ENCODE measurements around the gene SKIC8.
"Not testable (repeated sequence)": the region's sequence is repeated elsewhere in the genome, so short reads cannot be mapped to it uniquely, and the experiment has no call there.

The SKIC8 gene

GRCh38 chr15:78259232-78259631 lies 40.2 kb downstream of the SKIC8 start:
- DNase-seq = no peak
- Histone ChIP-seq H3K27me3 (replicated peaks; ENCODE audit: control insufficient read depth, insufficient read depth, low read length, poor library complexity, severe bottlenecking) (no peaks in the 10 kb centered on the region), H3K4me1 (ENCODE audit: control insufficient read depth, insufficient read depth, low read length, poor library complexity, severe bottlenecking) (no peaks in the 10 kb centered on the region), H3K9me3 (ENCODE audit: control insufficient read depth, low read length) (no peaks in the 10 kb centered on the region), H3K27ac (ENCODE audit: insufficient read depth, low read length, poor library complexity, severe bottlenecking) (no peak overlapping the region), H3K36me3 (ENCODE audit: control insufficient read depth, insufficient read depth, low read length) (no peaks in the 10 kb centered on the region), H3K4me3 (ENCODE audit: insufficient read depth, low read depth, low read length, poor library complexity, severe bottlenecking) (no peak overlapping the region)

- H3K27ac ChIP-seq (ENCODE audit: insufficient read depth, low read length, poor library complexity, severe bottlenecking) = no peak overlapping the region
- no peaks in the 10 kb centered on the region for H3K36me3 ChIP-seq (ENCODE audit: control insufficient read depth, insufficient read depth, low read length)
- no peaks in the 10 kb centered on the region for H3K4me1 ChIP-seq (ENCODE audit: control insufficient read depth, insufficient read depth, low read length, poor library complexity, severe bottlenecking)
- H3K27me3 ChIP-seq (replicated peaks; ENCODE audit: control insufficient read depth, insufficient read depth, low read length, poor library complexity, severe bottlenecking) = no peaks in the 10 kb centered on the region
- no peak for DNase-seq
- H3K4me3 ChIP-seq (ENCODE audit: insufficient read depth, low read depth, low read length, poor library complexity, severe bottlenecking) = no peak overlapping the region
- no peaks in the 10 kb centered on the region for H3K9me3 ChIP-seq (ENCODE audit: control insufficient read depth, low read length)
These were observed 41.7 kb downstream of the SKIC8 start for GRCh38 chr15:78257681-78258080.

- H3K27me3 ChIP-seq (replicated peaks; ENCODE audit: control insufficient read depth, insufficient read depth, low read length, poor library complexity, severe bottlenecking) = no peaks in the 10 kb centered on the region
- H3K9me3 ChIP-seq (ENCODE audit: control insufficient read depth, low read length) = no peaks in the 10 kb centered on the region
- no peak overlapping the region for H3K4me3 ChIP-seq (ENCODE audit: insufficient read depth, low read depth, low read length, poor library complexity, severe bottlenecking)
- no peaks in the 10 kb centered on the region for H3K36me3 ChIP-seq (ENCODE audit: control insufficient read depth, insufficient read depth, low read length)
- H3K27ac ChIP-seq (ENCODE audit: insufficient read depth, low read length, poor library complexity, severe bottlenecking) = no peak overlapping the region
- no peaks in the 10 kb centered on the region for H3K4me1 ChIP-seq (ENCODE audit: control insufficient read depth, insufficient read depth, low read length, poor library complexity, severe bottlenecking)
- DNase-seq = no peak
These were observed 43.4 kb downstream of the SKIC8 start for GRCh38 chr15:78256044-78256437.

GRCh38 chr15:78255421-78256043 lies 43.9 kb downstream of the SKIC8 start:
- Histone ChIP-seq H3K4me3 (ENCODE audit: insufficient read depth, low read depth, low read length, poor library complexity, severe bottlenecking) (no peak overlapping the region), H3K27ac (ENCODE audit: insufficient read depth, low read length, poor library complexity, severe bottlenecking) (no peak overlapping the region), H3K27me3 (replicated peaks; ENCODE audit: control insufficient read depth, insufficient read depth, low read length, poor library complexity, severe bottlenecking) (no peaks in the 10 kb centered on the region), H3K9me3 (ENCODE audit: control insufficient read depth, low read length) (no peaks in the 10 kb centered on the region), H3K36me3 (ENCODE audit: control insufficient read depth, insufficient read depth, low read length) (no peaks in the 10 kb centered on the region), H3K4me1 (ENCODE audit: control insufficient read depth, insufficient read depth, low read length, poor library complexity, severe bottlenecking) (no peaks in the 10 kb centered on the region)
- no peak for DNase-seq

GRCh38 chr15:78251136-78251535 lies 48.3 kb downstream of the SKIC8 start:
- Histone ChIP-seq H3K4me1 (ENCODE audit: control insufficient read depth, insufficient read depth, low read length, poor library complexity, severe bottlenecking) (no peaks in the 10 kb centered on the region), H3K4me3 (ENCODE audit: insufficient read depth, low read depth, low read length, poor library complexity, severe bottlenecking) (no peak overlapping the region), H3K27ac (ENCODE audit: insufficient read depth, low read length, poor library complexity, severe bottlenecking) (no peak overlapping the region), H3K27me3 (replicated peaks; ENCODE audit: control insufficient read depth, insufficient read depth, low read length, poor library complexity, severe bottlenecking) (no peaks in the 10 kb centered on the region), H3K36me3 (ENCODE audit: control insufficient read depth, insufficient read depth, low read length) (no peaks in the 10 kb centered on the region), H3K9me3 (ENCODE audit: control insufficient read depth, low read length) (no peaks in the 10 kb centered on the region)
- no peak for DNase-seq

- no peaks in the 10 kb centered on the region for H3K27me3 ChIP-seq (replicated peaks; ENCODE audit: control insufficient read depth, insufficient read depth, low read length, poor library complexity, severe bottlenecking)
- no peak overlapping the region for H3K27ac ChIP-seq (ENCODE audit: insufficient read depth, low read length, poor library complexity, severe bottlenecking)
- no peaks in the 10 kb centered on the region for H3K9me3 ChIP-seq (ENCODE audit: control insufficient read depth, low read length)
- no peaks in the 10 kb centered on the region for H3K4me1 ChIP-seq (ENCODE audit: control insufficient read depth, insufficient read depth, low read length, poor library complexity, severe bottlenecking)
- DNase-seq = no peak
- H3K4me3 ChIP-seq (ENCODE audit: insufficient read depth, low read depth, low read length, poor library complexity, severe bottlenecking) = no peak overlapping the region
- no peaks in the 10 kb centered on the region for H3K36me3 ChIP-seq (ENCODE audit: control insufficient read depth, insufficient read depth, low read length)
These were observed 50.3 kb downstream of the SKIC8 start for GRCh38 chr15:78249131-78249530.

GRCh38 chr15:78247911-78248310 lies 51.5 kb downstream of the SKIC8 start:
- no peak for DNase-seq
- Histone ChIP-seq H3K27ac (ENCODE audit: insufficient read depth, low read length, poor library complexity, severe bottlenecking) (no peak overlapping the region), H3K27me3 (replicated peaks; ENCODE audit: control insufficient read depth, insufficient read depth, low read length, poor library complexity, severe bottlenecking) (no peaks in the 10 kb centered on the region), H3K9me3 (ENCODE audit: control insufficient read depth, low read length) (no peaks in the 10 kb centered on the region), H3K4me3 (ENCODE audit: insufficient read depth, low read depth, low read length, poor library complexity, severe bottlenecking) (no peak overlapping the region), H3K4me1 (ENCODE audit: control insufficient read depth, insufficient read depth, low read length, poor library complexity, severe bottlenecking) (no peaks in the 10 kb centered on the region), H3K36me3 (ENCODE audit: control insufficient read depth, insufficient read depth, low read length) (no peaks in the 10 kb centered on the region)

- not testable (repeated sequence) for H3K27me3 ChIP-seq (replicated peaks; ENCODE audit: control insufficient read depth, insufficient read depth, low read length, poor library complexity, severe bottlenecking); H3K4me1 ChIP-seq (ENCODE audit: control insufficient read depth, insufficient read depth, low read length, poor library complexity, severe bottlenecking); DNase-seq; H3K9me3 ChIP-seq (ENCODE audit: control insufficient read depth, low read length); H3K36me3 ChIP-seq (ENCODE audit: control insufficient read depth, insufficient read depth, low read length); H3K27ac ChIP-seq (ENCODE audit: insufficient read depth, low read length, poor library complexity, severe bottlenecking); H3K4me3 ChIP-seq (ENCODE audit: insufficient read depth, low read depth, low read length, poor library complexity, severe bottlenecking)
These were observed 53.3 kb downstream of the SKIC8 start for GRCh38 chr15:78245976-78246620.

GRCh38 chr15:78245392-78245791 lies 54.0 kb downstream of the SKIC8 start:
- DNase-seq; H3K27ac ChIP-seq (ENCODE audit: insufficient read depth, low read length, poor library complexity, severe bottlenecking); H3K27me3 ChIP-seq (replicated peaks; ENCODE audit: control insufficient read depth, insufficient read depth, low read length, poor library complexity, severe bottlenecking); H3K9me3 ChIP-seq (ENCODE audit: control insufficient read depth, low read length); H3K4me1 ChIP-seq (ENCODE audit: control insufficient read depth, insufficient read depth, low read length, poor library complexity, severe bottlenecking); H3K36me3 ChIP-seq (ENCODE audit: control insufficient read depth, insufficient read depth, low read length); H3K4me3 ChIP-seq (ENCODE audit: insufficient read depth, low read depth, low read length, poor library complexity, severe bottlenecking): not testable (repeated sequence)

GRCh38 chr15:78244893-78245292 lies 54.5 kb downstream of the SKIC8 start:
- no peak overlapping the region for H3K27ac ChIP-seq (ENCODE audit: insufficient read depth, low read length, poor library complexity, severe bottlenecking)
- no peaks in the 10 kb centered on the region for H3K36me3 ChIP-seq (ENCODE audit: control insufficient read depth, insufficient read depth, low read length)
- H3K9me3 ChIP-seq (ENCODE audit: control insufficient read depth, low read length) = no peaks in the 10 kb centered on the region
- no peak for DNase-seq
- peaks cover 5% of the 10 kb centered on the region for H3K4me1 ChIP-seq (ENCODE audit: control insufficient read depth, insufficient read depth, low read length, poor library complexity, severe bottlenecking)
- H3K27me3 ChIP-seq (replicated peaks; ENCODE audit: control insufficient read depth, insufficient read depth, low read length, poor library complexity, severe bottlenecking) = no peaks in the 10 kb centered on the region
- H3K4me3 ChIP-seq (ENCODE audit: insufficient read depth, low read depth, low read length, poor library complexity, severe bottlenecking) = no peak overlapping the region
